GM21619 (cell line): ENCODE measurements around the gene SLBP.
"Not testable (repeated sequence)": the region's sequence is repeated elsewhere in the genome, so short reads cannot be mapped to it uniquely, and the experiment has no call there.

Experiments used
- ATAC-seq: cut with Tn5 transposase; IDR thresholded peaks from one replicate; pipeline ENCODE4 v1.9.1; 2021; ENCODE audit not compliant: unreplicated experiment

Gene SLBP

DNA sequence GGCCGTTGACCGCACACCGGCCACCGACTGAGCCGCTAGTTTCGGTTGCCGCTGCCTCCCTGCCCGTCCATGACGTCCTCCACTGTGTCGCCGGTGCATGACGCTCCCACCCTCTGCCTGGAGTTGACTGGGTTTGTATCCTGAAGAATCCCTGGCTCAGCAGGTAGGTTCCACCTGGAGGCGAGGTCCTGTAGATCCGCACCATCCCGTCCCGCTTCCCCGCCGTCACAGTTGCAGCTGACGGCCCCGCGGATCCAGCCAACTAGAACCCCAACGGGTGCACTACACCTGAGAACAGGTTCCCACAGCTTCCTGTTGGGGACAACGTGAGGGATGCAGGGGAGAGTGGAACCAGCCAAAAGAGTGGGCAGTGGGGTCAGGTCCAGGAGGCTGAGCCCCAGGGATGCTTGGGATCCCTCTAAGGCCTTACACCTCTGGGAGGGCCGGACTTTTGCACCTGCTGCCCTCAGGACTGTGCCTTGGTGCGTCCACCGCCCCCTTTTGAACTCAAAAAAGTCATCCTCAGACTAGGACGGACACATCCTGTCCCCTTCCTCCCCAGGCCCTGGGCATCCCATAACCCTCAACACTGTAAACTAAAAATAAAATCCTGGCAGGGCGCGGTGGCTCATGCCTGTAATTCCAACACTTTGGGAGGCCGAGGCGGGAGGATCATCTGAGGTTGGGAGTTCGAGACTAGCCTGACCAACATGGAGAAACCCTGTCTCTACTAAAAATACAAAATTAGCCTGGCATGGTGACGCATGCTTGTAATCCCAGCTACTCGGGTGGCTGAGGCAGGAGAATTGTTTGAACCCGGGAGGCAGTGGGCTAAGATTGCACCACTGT is 1.1 kb upstream of the SLBP start:
- ATAC-seq, result no peak

DNA sequence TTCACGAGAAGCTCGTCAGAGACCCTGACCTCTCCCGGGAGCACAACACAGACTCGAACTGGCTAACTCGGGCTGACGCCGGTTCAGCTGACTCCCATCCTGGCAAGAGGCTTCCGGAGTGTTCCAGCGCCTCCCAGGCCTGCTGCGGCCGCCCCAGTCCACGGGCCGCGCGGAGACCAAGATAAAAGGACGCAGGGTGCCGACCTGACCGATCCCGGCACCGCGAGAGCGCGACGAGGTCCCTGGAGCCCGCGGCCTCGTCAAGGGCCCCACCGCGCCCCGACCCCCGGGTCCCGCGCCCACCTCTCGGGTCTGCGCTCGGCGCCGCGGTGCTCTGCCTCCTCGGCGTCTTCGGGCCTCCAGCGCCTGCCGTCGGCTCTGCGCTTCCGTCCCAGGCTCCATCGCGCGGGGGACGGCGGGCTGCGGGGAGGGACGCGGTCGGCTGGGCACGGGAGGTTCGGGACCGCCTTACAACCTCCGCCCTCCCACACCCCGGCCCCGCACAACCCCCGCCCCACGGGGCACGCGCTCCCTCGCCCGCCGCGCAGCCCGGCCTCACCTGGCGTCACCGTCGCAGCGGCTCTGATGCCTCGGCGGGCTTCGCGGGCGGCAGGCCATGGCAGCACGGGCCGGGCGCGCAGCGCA is 426 bp downstream of the SLBP start:
- peak; percentile 7 for ATAC-seq

DNA sequence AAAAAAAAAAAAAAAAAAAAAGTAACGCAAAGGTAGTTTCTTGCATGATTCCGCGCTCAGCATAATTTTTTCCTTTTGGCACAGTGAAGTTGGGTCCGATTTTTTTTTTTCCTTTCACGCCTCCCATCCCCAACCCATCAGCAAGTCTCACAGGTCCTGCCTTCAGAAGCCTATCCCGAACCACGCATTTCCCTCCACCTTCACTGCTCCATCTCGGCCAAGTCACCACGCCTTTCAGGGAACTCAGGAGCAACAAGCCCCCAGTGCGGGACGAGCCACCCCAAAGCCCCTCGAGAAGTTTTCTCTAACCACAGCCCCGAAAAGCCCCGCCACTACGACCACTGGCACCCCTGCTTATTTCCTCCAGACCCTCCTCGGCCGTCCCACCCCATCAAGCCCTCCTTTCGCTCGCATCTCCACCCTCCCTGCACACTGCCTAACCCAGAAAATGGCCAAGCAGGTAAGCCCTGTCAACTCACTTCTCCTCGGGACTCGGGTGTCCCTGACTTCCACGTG is 1.0 kb downstream of the SLBP start:
- no peak for ATAC-seq

DNA sequence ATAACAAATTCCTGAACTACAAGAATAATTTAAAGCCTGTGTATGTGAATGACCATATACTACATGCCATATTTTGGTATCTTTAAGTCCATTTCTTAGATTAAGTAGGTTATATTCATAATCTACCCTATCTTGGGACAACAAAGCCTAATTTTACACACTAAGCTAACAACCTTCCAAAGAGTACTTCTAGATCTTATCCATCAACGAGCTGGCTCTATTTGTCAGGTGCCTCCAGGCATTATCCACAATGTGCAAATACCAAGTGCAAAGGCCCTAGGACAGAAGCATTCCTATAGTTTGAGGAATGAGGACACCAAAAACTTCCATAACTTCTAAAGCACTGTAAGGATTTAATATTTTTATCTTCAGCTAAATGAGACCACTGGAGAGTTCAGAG is 3.5 kb downstream of the SLBP start:
- ATAC-seq, result no peak

DNA sequence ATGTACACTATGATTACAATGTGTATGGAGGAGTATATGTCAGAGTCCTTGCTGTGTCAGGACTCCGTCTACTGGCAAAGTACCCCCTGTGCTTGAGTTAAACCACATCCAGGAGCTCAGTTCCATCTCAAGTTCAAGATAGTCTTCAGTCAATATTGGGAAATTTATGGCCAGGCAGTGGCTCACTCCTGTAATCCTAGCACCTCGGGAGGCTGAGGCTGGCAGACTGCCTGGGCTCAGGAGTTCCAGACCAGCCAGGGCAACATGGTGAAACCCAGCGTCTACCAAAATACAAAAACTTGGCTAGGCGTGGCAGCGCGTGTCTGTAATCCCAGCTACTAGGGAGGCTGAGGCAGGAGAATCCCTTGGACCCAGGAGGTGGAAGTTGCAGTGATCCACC is 5.8 kb downstream of the SLBP start:
- ATAC-seq, result no peak

DNA sequence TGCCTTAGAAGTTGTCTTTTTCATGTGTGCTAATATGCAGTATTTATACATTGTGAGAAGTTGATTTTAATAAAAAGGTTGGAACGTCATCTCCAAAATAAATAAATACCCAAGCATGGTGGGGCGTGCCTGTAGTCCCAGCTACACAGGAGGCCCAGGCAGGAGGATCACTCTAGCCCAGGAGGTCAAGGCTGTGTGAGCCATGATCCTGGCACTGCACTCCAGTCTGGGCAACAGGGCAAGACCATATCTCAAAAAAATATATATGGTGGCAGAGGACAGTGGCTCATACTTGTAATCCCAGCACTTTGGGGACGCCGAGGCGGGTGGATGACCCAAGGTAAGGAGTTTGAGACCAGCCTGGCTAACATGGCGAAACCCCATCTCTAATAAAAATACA is 6.4 kb downstream of the SLBP start:
- no peak for ATAC-seq

DNA sequence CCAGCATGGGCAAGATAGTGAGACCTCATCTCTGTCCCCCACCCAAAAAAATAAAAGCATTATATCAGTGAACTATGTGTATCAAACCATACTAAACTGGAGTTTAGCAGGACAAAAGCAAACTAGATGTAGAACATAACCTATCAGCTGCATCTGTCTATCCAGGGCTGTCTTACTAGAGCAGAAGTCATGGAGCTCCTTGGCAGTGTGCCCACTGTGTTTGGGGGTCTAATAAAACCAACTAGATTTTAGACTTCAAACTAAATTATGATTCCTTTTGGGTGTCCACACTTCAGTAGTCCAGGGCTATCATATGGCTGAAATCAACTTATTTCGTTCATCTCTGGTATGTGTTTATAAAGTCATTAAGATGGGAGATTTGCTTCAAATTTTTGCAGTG is 8.3 kb downstream of the SLBP start:
- ATAC-seq, result no peak

DNA sequence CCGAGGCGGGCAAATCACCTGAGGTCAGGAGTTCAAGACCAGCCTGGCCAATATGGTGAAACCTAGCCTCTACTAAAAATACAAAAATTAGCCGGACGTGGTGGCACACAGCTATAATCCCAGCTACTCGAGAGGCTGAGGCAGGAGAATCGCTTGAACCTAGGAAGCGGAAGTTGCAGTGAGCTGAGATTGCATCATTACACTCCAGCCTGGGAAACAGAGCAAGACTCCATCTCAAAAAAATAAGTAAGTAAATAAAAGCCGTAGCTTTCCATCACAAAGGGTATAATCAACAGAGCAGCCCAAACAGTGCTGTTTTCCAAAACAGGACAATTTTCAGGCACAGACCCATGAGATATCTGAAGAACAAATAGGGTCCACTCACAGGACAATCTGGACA is 10.4 kb downstream of the SLBP start:
- not testable (repeated sequence) for ATAC-seq

DNA sequence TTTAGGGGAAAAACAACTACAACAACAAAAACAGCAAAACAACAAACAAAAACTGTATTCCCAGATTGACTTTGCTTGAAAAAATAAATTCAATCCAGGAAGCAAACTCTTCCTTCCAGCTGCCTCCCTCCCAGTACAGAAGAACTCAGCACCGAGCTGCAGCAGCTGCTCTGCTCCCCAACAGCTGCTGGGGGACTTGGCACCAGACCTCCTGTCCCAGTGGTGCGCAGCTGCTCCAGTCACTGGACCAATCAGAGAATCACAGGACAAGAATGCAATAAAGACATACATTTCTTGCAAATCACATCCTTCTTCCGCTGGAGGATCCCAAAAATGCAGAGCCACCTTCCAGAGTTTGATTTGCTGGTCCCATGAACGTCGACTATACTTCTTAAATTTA is 16.2 kb downstream of the SLBP start:
- ATAC-seq, result no peak

DNA sequence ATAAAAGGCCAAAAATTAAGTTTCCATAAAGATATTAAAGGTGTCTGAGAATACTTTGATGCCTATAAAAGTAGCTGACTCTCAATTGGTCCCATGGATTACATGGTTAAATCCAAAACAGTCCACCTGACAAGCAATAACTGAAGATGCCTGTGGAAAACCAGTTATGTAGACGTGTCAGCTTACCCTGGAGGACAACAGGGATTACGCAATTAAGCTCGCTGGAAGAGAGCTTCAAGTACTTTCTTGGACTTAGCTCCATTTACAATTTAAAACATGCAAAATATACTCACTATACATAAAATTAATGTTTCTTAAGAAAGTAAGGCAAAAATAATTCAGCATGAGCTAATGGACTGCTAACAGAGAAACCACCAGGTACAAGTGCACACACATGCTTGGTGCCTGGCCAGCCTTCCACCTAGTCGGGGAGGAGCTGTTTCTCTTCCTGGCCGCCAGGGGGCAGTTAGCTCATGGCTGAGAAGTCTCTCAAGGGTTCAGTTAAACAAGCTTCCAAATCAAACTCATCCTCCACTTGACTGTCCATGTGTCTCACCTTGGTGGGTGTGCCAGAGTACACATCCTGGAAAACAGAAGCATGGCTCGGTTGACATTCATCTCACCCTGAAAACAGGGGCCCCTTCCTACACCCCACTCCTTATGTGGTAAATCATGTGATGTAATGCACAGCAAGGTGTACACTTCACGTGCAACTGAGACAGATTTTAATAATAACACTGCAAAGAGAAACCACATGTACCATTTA is 18.8 kb downstream of the SLBP start:
- peak; percentile 72 for ATAC-seq

DNA sequence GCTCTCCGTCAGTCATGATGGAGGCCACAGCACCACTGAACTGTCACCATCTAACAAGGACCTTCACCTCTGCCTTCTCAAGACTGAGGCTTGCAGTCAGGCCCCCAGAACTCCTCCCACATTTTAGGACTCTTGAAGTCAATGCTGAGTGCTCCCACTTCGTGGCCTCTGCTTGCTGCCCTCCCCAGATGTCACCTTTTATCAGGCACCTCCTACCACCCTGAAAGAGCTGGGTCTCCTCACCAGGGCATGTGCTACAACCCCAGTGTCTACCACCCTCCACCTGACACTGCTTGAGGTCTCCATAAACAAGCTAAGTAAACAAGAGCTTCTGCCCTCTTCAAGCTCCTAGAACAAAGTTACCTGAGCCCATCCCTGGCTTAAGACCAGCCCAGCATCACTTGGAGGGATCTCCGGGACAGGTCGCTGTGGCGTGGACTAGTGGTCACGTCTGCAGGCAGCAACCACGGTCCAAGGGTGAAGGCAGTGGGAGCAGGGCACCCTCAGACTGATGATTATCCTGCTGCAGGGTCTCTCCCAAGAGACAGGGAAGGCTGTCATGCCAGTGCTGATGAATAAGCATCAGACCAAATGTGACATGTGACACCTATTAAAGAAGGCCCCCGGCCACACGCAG is 20.3 kb downstream of the SLBP start:
- ATAC-seq, result no peak

DNA sequence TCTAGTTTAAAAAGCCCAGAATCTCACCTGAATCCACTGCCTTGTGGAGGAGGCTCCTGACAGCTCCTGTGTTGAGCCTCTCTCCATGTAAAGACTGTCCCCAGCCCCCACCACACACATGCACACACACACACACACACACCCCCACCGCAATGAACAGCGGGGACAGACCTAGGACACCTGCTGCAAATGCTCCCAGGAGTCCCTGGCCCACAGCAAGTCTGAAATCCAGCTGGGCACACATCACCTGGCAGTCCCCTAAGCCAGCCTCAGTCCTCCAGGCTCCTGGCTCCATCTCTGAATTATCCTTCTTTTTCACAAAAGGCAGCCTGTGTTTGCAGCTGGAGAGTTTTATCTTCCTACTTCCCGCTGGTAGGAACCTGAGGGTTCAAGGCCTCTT is 21.4 kb downstream of the SLBP start:
- ATAC-seq, result no peak

DNA sequence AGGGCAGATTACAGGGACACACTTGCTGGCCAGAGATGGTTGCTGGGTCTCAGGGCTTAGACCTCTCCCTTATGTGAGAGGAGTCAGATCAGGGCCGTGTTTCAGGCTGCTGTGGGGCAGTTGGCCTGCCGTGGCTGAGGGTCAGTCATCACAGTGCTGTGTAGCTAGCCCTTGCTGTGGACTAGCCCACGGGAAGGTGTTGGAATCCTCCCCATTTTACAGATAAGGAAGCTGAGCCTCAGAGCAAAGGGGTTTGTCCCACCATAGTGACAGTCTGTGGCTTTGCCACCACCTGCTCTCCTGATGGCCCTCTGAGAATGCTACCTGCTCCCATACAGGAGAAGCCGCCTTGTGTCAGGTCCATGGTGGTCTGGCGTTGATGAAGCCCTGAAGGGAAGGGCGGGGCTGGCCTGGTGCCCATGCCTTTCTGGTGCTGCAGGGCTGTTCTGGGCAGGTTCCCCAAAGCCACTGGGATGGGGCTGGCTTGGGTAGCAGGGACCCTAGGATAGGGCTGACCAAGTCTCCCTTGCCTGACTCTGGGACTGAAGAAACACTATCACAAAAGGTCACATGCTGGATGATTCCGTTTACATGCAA is 25.6 kb downstream of the SLBP start:
- no peak for ATAC-seq

DNA sequence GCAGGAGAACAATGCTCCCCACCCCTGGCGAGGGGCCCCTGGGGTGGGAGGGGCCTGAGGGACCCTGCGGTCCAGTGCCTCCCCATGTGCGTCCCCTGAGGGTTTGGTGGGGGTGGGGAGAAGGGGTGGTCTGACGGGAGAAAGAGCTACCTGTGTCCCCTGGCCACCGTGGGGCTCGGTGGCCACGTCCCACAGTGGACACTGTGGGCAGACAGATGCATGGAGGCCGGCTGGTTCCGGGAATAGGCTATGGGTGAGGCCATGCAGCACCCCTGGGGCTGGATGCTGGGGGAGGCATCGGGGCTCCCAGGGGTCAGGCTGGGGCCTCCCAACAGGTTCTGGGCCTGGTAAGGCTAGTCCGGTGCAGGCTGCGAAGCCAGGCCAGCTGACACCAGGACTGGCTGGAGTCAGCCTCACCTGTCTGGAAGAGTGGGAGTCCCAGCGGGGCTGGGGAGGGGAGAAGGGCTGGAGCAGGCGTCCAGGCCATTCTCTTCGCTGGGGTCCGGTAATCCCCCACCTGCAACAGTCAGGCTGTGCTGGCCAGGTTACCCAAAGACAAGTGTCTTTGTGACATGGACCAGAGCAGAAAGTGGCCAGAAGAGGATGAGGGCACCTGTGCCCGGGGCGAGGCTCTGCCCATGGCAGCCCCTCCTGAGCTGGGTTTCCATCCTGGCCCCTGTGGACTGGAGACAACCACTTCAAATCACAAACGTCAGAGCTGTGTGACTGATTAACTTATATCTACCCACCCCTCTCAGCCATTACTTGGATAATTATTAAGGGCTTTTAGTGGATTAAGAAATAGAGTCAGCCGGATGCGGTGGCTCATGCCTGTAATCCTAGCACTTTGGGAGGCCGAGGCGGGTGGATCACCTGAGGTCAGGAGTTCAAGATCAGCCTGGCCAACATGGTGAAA is 26.6 kb downstream of the SLBP start:
- ATAC-seq, result no peak

DNA sequence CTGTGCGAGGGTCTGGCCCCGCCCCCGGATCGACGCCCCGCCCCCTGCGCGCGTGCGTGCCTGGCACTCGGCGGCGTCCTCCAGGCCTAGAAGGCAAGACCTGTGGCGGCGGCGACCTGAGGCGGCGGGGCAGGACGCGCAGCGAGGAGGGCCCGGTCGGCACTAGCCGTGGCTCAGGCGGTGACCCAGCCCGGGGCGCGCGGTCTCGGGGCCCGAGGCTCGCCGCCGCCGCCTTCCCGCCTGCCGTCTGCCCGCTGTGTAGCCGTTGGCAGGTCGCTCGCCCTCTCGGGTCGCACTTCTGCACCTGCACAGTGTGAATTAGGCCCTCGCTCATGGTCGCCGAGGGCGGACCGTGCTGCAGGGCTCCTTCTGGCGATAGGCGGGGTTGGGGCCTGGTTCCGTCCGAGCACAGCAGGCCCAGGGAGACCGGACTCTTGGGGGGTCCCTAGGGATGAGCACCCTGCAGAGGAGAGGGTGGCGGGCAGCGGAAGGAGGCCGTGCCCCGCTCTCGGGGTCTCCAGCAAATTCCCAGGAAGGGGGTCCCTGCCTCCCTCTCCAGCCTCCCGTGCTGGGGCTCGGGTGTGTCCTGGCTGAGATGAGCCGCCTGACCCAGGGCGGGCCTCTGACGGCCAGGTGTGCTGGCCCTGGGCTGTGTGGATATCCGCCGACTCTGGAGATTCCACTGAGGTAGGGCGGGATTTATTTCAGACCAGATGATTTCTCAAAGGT is 27.4 kb downstream of the SLBP start:
- peak; percentile 2 for ATAC-seq

DNA sequence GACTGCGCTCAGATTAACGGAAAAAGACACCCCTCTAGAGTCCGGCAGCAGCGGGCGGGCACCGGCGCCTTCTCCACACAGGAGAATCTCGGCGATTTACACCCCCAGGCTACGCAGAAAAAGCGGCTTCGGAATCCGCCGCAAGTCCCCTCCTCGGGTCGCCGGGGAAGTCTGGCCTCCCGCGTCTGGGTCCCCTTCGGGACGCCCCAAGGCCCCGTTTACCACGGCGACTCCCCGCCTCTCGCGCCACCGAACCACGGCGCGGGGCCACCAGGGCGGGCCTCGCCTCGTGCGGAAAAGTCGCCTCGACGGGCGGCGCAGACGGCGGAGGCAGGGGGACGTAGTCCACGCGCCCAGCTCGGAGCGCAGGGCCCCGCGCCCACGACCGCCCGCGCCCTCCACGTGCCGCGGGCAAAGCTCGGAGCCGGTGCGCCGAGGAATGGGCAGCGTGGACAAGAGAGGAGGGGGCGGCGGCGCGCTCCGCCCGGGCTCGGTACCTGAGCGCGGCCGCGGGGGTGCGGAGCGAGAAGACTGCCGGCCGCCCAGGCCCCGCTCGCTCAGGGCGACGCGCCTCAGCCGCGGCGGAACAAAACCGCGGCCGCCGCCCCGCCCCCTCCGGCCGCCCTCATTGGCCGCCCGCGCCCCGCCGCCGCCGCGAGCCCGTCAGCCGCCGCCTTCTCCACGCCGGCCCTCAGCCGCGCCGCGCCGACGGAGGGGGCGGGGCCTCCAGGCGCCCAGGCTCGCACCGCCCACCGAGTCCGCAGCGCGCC is 28.2 kb downstream of the SLBP start, which contains the start of gene FAM53A:
Gene FAM53A (minus strand): TSS at position 578 of the 770 bp plus-strand sequence. CDS start 15,572 bp downstream, outside the sequence.
- peak; percentile 76 for ATAC-seq

DNA sequence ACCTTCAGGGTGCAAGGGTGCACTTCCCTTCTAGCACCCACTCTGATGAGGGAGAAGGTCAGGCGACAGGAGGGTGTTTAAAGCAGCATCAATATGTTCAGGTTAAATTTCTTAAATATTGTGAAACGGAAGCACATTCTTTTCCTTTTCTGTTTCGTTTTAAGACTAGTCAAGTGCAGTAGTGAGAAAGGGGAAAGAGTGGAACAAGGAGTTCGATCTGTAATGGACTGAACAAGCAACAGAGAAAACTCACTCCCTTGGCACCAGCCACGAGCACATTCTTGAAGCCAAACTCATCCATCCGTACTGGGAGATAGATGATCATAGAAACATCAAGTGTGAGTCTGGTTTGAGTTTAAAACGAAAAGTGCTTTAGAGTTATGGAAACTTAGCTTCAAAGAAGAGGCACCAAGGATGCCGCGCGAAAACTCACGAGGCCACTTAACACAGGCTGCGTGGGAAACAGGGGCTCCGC is 28.8 kb downstream of the SLBP start:
- ATAC-seq, result no peak

DNA sequence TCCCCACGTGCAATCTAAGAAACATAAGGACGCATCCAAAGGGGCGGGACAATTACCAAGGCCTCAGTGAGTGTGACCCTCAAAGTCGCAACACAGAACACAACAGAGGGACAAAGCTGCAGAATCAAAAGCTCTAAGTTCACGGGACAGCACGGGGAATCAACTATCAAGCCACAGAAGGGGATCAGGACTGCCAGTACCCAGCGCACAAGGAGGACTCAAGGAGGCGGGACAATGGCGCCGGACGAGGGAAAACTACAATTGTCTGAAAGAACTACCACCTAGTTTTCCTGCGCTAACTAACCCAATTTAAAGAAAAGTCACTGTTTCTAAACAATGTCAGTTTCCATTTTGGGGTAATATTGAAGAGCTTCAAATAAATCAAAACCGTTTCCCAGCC is 29.3 kb downstream of the SLBP start:
- ATAC-seq, result no peak
